DMS153 treated with DMSO at 0.1 percent for 48 hours (cell line): ENCODE results near the gene NUP35.

ENCODE experiments used
- DNase-seq: peaks from one replicate; lab custom pipeline; 2025; ENCODE audit not compliant: unreplicated experiment; lab: John Stamatoyannopoulos, UW

Gene NUP35, protein sequence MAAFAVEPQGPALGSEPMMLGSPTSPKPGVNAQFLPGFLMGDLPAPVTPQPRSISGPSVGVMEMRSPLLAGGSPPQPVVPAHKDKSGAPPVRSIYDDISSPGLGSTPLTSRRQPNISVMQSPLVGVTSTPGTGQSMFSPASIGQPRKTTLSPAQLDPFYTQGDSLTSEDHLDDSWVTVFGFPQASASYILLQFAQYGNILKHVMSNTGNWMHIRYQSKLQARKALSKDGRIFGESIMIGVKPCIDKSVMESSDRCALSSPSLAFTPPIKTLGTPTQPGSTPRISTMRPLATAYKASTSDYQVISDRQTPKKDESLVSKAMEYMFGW

DNA sequence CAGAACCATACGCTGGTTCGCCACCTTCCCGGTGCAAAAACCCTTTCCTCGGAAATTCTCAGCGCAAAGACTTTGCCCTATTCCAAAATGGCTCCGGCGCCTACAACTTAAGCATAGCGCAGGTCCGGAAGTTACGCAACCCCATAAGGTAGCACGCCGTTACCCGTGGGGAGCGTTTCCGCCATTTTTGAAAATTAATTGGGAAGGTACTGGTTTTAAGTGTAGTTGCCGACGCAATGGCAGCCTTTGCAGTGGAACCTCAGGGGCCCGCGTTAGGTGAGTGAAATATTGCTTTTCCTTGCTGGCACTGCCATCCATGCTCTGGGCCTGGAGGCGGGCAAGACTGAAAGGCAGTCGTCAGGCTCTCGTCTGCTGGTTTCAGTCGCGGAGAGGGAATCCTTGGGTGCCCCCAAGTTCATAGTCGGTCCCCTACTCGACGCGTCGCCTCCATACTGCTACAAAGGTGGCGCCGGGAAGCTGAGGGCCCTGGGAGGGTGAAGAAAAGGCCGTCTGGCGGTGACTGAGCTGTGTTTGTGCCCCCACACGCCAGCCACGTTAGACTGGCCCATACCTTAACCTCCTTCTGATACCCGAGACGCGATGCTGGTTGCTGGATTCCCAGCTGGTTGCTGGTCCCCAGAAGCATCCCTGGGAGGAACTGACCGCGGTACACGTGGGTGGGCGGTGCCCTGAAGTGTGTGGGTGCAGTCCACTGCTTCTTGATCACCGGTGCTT, at the start of gene NUP35:
Gene NUP35, plus strand, starts transcription at position 222 of the 735 bp plus-strand sequence. Its CDS starts 15 bp downstream, at position 237.
- peak; percentile 95 for DNase-seq

DNA sequence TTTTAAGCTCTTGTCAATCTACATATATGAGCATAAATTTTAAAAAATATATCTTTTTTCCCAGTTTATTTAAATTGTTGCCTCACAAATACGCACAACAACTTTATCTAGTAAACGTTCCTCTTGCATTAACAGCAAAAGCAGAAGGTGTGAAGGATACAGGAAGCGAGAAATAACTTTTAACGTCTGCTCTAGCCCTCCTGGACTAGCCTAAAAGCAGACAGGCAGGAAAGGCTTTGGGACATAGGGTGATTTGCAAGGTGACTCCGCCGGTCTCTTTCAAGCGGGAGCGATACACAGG, 46.1 kb upstream of the NUP35 start:
- no peak for DNase-seq

DNA sequence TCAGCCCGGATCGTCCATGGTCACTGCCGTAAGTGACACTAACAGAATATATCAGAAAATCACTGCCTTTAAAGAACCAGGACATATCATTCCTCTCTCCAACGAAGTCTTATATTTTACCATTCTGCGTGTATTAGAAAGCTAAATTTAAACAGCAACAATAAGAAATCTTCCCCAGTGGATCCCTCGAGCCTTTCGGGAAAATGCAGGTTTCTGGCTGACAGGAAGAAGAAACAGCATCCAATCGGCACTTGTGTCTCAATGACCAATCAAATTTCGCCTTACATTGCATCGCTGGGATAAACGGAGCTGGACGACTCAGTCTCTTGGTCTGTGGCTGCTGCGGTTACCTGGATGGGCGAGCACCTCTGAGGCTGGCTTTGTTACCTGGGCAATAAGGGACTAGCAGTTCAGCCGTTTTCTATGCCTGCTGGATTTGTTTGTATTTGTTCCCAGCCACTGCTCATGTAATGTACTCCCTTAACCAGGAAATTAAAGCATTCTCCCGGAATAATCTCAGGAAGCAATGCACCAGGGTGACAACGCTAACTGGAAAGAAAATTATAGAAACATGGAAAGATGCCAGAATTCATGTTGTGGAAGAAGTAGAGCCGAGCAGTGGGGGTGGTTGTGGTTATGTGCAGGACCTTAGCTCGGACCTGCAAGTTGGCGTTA, 45.6 kb upstream of the NUP35 start, which contains the start of gene DUSP19:
Gene DUSP19, plus strand, starts transcription at position 284 of the 675 bp plus-strand sequence. Its CDS starts 187 bp downstream, at position 471.
- DNase-seq = peak; percentile 94

DNA sequence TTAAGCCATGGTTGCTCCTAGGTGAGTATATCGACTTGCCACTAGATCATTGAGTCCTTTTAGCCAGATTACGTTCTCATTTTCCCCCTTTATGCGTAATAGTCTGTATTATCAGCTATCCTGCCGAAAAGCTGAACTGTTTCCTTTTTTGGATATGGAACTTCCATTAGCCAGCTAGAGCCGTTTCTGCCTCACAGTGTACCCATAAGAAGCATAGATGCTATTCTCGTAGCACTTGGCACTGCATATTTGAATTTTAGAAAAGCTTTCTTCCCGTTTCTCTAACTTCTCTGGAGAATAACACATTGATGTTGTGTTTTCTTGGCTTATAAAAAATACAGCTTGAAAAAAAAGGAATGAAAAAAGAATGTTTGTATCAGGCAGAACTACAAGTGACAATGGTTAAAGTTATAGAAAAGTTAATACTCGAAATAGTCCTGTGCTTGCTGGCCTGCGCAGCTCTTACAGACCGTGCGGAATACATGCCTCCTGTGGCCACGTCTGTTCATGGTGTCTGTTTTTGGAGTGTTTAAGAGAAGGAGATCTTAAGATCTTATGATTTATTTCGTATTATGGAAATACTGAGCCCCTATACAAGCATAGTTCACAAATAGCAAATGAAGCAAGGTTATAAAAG, 45.0 kb upstream of the NUP35 start:
- peak; percentile 30 for DNase-seq

DNA sequence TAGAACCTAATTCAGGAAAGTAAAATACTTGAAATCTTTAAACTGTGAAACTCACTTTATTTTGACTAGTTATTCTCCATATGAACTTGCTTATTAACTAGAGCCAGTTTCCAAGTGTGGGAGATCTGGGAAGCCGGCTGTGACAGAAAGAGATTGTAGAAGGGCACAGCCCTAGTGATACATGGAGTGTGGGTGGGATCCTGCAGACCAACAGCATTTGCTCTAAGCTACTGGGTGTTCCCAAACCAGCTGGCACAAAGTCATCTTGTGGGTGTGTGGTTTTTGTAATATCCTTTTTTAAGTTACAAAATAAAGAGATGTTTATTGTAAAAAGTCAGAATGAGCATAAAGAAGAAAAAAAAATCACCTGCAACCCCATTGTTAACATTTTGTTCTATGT, 42.3 kb upstream of the NUP35 start:
- no peak for DNase-seq

DNA sequence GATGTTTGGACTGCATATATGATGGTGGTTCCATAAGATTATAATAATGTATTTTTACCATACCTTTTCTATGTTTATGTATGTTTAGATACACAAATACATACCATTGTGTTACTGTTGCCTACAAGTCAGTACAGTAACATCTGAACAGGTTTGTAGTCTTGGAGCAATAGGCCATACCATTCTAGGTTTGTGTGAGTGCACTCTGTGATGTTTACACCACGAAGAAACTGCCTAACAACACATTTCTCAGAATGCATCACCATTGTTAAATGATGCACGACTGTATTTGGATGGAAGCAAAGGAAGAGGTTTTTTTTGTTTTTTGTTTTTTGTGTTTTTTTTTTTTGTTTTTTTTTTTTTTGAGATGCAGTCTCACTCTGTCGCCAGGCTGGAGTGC, 36.2 kb upstream of the NUP35 start:
- no peak for DNase-seq

DNA sequence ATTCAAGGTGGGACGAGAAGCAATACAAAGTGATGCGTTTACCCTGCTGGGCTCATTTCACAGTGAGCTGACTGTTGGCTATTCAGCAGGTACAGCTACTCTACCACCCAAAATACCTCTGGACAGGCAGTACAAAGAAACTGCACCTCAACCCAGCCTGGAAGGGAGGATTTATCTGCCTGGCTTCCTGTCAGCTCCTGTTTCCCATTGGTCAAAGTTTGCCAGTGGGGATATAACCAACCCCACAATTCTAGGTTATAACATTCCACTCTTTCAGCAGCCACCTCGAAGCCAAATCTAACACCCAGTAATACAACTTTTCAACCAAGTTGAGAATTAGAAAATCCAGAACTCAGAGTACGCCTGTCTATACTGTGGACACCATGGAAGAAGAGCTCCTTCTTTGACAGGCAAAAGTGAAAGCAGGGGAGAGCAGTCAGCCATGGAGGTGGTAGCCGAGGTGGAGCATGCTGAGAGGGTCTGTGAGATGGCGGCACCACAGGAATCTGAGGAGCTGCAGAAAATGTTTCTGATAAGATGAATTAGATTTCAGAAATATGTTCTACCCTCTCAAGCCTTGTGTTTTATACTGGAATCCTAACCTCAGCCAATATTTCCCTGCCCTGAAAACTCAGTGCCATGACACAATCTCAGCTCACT, 34.9 kb upstream of the NUP35 start:
- no peak for DNase-seq

DNA sequence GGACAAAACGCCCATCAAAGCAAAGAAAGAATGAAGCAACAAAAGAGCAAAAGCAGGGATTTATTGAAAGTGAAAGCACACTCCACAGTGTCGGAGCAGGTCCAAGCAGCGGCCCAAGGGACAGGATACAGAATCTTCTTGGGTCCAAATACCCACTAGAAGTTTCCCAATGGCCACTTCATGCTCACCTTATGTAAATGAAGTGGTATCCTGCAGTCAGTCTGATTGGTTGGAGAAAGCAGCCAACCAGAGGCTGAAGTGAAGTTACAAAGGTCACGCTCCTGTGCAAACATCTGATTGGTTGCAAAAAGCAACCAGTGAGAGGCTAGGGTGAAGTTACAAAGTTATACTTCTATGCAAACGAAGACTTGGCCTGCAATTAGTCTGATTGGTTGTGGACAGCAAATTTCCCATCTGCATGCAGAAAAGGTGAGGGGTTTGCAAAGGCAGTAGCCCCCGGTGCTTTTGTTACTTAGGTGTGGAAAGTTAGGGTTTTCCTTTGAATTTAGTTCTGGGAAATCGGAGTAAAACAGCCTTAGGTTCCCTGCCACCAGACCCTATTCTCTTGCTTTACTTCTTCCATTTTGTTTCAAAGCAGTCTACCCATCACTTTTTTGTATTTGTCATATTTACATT, 32.8 kb upstream of the NUP35 start:
- no peak for DNase-seq

DNA sequence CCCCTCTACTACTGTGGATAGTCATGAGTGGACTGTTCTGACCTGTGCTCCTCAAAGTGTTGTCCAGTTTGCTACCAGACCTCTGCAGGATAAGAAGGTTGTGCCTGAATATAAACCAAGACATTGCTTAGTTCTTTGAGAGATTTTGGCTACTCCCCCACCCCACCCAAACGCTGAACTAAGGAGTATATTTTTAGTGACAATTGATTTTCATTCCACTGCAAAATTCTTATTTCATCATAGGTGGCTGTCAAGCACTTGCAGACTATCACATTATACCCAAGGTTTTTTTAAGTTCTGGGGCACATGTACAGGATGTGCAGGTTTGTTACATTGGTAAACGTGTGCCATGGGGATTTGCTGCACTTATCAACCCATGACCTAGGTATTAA, 32.3 kb upstream of the NUP35 start:
- DNase-seq = no peak

DNA sequence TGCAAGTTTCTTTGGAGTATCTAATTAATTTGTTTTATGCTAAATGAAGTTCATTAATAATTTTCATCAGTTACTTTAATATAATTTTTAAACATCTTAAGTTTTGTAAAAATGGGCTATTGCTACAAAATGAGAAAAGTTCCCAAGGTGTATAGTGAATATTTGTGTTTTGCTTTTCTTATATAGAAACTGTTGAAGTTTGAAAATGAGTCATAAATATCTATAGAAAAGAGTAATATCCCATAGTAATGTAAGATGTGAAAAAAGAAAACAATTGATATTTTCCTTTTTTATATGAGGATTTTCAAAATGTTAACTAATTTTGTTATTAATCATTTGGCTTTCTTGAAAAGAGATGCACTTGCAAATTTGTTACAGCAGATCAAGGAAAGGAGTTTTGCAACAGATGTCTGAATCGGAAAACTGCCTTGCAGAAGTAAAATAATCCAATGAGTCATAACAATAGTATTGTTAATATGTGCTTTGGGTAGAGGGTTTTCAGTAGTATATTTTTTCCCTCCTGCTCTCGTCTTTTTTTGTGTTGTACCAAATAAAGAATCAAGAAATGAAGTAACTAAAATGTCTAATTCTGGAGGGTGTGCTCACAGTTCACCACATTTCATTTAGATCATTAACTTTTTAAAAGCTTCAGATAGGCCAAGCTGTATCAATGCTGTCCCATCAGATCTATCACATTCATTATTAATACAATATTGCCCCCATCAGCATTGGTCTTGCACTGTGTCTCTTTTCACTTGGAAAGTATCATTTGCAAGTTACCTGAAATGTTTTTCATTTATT, 30.2 kb upstream of the NUP35 start:
- no peak for DNase-seq

DNA sequence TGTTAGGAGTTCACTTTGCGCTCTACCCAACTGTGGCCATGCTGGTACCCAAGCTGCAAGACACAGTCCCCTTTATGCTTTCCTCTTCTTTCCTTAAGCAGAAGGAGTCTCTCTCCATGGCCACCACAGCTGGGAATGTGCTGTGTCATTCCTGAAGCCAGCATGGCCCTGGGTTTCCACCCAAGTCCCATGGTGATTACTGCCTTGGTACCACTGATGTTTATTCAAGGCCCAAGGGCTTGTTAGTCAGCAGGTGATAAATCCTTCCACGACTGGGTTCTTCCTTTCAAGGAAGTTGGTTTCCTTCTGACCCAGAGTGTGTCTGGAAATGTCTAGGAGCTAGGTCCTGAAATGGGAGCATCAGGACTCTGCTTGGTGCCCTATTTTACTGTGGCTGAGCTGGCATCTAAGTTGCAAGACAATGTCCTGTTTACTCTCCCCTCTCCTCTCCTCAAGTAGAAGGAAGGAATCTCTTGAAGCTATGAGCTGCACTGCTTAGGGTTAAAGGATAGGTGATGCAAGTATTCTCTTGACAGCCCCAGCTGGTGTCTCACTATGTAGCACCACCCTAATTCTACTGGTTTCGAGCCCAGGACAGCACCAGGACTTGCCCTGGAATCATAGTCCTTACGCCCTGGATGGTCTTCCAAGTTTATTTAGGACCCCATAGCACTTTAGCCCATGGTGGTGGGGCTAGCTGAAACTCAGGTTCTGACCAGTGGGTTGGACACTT, 18.7 kb upstream of the NUP35 start:
- DNase-seq = no peak

DNA sequence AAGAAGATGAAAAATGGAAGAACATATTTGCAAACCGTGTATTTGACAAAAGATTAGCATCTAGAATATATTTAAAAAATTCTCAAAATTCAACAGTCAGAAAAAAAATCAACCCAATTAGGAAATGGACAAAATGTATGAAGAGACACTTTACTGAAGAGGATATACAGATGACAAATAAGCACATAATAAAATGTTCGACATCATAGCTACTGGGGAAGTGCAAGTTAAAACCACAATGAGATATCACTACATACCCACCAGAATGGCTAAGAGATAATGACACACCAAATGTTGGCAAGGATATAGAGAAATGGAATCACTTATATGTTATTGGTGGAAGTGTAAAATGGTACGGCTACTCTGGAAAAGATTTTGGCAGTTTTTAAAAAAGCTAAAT, 11.7 kb upstream of the NUP35 start:
- DNase-seq = no peak

DNA sequence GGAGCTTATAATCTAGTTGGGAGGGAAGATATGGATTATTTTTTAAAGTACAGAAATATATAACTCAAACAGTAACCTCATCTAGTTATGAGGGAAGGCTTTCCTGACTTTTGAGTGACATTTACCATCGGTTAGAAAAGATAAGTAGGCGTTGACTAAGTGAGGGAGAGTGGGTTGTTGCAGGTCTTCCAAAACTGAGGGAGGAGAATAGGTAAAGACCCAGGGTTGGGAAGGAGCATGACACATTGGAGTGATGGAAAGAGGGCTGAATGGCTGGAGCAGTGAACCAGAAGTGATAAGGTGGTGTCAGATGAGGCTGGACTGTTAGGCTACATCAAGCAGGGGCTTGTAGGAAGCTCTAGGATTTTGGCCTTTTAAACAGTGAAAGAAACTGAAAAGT, 10.6 kb upstream of the NUP35 start:
- no peak for DNase-seq

DNA sequence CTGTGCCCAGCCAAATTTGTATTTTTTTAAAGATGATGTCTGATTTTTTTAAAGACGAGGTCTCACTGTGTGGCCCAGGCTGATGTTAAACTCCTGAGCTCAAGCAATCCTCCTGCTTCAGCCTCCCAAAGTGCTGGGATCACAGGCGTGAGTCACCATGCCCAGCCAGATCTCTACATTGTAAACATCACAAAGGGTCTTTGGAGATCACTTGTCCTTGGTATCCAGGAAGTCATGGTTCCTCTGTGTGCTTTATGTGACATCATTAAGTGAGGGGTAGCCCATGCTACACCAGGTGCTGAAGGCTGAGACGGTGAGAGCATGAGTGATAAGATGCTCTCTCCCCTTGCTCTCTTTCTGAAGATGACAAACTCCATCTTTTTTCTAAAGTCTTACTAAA, 7.0 kb upstream of the NUP35 start:
- no peak for DNase-seq

DNA sequence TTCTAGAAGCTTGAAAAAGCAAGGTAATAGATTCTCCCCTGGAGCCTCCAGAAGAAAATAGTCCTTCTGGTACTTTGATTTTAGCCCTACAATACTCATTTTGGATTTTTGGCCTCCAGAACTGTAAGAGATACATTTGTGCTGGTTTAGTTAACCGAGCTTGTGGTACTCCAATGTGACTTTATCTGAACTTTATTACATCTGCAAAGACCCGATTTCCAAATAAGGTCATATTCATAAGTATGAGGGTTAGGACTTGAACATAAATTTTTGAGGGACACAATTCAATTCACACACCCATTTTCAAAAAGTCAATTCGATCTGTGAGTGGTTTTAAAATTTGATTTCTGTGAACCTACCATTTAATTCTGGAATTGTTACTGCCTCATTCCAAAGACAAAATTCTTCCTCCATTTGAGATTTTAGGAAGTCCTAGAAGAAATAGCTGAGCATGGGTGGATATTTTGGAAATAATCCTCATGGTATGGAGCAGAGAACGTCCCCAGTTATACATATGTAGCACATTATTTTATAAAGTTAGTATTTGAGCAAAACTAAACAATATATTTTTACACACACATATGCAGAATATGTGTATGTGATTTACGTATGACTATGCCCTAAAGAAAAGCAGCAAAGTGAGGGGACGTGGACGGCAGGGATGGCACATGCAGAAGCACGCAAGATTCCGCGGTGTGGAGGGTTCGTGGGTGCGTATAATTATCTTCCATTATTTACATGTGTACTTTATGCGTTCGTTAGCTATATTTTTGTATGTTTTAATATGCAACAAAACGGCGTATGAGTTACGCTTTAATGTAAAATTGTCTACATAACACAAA, 905 bp upstream of the NUP35 start:
- no peak for DNase-seq

DNA sequence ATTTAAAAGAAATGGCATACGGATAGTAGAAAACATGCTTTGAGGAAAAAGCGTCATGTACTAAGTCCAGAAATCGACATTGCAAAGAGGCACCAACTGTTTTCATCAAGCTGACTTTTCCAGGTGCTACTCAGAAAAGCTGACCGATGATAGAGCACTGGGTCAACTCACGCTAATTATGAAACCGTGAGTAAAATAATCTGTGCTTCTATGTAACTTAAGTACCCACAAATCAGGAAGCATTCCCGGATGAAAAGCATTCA, 353 bp upstream of the NUP35 start:
- no peak for DNase-seq

DNA sequence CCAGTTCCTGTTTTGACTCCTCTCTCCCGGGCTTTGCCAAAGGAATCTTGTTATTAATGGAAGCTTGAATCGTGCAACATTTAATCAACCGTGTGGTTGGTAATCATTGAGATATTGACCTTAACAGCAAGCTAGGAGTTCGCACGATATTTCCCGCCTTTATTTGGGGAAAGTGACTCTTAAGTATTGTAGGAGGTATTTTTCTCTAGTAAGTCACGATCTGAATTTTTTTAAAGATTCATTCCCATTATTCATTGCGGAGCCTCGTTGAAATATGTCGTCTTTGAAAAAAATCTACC, 663 bp downstream of the NUP35 start:
- no peak for DNase-seq

DNA sequence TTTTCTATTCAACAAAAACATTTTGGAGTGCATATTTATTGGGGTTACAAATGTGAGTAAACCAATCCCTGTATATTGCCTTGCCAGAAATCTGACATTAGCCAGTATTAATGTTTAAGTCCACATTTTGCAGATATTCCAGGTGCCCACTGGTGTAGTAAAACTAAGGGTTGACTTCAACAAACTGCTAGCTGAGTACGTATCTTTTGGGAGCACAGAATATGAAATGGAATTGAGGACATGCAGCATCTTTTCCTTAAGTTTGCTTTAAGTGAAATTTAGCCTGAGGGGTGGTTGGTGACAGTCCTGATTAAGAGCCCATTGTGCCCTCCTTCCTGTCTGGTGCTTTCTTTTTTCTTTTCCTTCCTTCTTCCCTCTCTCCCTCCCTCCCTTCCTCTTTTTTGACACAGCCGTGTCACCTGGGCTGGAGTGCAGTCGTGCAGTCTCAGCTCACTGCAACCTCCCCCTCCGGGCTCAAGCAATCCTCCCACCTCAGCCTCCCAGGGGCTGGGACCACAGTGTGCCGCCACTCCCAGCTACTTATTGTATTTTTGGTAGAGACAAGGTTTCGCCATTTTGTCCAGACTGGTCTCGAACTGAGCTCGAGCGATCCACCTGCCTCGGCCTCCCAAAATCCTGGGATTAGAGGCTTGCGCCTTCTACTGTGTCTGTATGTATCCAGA, 1.6 kb downstream of the NUP35 start:
- no peak for DNase-seq
